Gastroesophageal sphincter (tissue), 3 donors: ENCODE measurements around the gene CREB1.

Experiments
- POLR2AphosphoS5 ChIP-seq: sonication (generic); formaldehyde crosslinking; IDR thresholded peaks from one replicate; pipeline ENCODE4 v1.6.1; 2017; ENCODE audit warnings: antibody characterized with exemption
- TF ChIP-seq, protein P1 (sequence below), 4 experiments: fragments of 200-600 bp in 2 of 4; fragments of 450-650 bp in 2 of 4; sonication (generic) in 1 of 4; IDR thresholded peaks; one replicate each; pipeline ENCODE4 v1.5.1; 2017 to 2019; ENCODE audit warnings: antibody characterized with exemption in 4 of 4, mild to moderate bottlenecking in 2 of 4, moderate library complexity in 2 of 4

DNA sequence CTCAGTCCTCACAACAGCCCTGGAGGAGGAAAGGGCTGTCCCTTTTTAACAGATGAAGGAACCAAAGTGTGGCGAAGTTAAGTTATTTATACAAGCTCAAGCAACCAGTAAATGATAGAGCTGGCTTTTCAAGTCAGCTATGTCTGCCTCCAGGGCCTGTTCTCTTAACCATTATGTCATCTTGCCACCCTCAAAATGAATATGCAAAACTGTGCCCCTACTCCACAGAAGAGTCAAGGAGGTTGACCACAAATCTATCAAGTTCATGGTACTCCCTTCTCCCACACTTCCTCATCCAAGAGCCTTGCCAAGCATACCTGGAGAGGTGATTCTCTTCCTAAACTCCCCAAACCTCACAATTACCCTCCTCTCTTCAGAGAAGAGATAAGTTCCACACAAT is 37.3 kb upstream of the CREB1 start:
- TF ChIP-seq, protein P1, sequence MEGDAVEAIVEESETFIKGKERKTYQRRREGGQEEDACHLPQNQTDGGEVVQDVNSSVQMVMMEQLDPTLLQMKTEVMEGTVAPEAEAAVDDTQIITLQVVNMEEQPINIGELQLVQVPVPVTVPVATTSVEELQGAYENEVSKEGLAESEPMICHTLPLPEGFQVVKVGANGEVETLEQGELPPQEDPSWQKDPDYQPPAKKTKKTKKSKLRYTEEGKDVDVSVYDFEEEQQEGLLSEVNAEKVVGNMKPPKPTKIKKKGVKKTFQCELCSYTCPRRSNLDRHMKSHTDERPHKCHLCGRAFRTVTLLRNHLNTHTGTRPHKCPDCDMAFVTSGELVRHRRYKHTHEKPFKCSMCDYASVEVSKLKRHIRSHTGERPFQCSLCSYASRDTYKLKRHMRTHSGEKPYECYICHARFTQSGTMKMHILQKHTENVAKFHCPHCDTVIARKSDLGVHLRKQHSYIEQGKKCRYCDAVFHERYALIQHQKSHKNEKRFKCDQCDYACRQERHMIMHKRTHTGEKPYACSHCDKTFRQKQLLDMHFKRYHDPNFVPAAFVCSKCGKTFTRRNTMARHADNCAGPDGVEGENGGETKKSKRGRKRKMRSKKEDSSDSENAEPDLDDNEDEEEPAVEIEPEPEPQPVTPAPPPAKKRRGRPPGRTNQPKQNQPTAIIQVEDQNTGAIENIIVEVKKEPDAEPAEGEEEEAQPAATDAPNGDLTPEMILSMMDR (IDR thresholded peaks at IDR 0.05), result no peak
- no peak for TF ChIP-seq POLR2AphosphoS5
